Uterus (tissue), 2 donors: ENCODE measurements around the gene METTL5.

Experiments
- CTCF ChIP-seq, 4 experiments: fragments of 200-600 bp in 2 of 4; fragments of 450-650 bp in 2 of 4; sonication (generic) in 2 of 4; IDR thresholded peaks; one replicate each; pipeline ENCODE4 v1.5.1; 2016 to 2019; ENCODE audit warnings: antibody characterized with exemption in 4 of 4, mild to moderate bottlenecking in 2 of 4, moderate library complexity in 1 of 4
- POLR2A ChIP-seq, 2 donors: fragments of 450-650 bp; IDR thresholded peaks; one replicate each; pipeline ENCODE4 v1.6.1; 2016; ENCODE audit warnings: antibody characterized with exemption in 2 of 2, mild to moderate bottlenecking in 1 of 2, moderate library complexity in 1 of 2

GRCh38 chr2:169834401-169834800 is 9.7 kb upstream of the METTL5 start:
- no peak for TF ChIP-seq CTCF (IDR thresholded peaks at IDR 0.05)
- TF ChIP-seq POLR2A (IDR thresholded peaks at IDR 0.05), result no peak
